B cell (primary cell): Measurements from ENCODE around the gene MIOX. TPM values are rescaled to one million over a fixed set of nuclear protein-coding genes. Genes with fewer than 3 reads are reported as not detected.

Experiments
- ATAC-seq: fragments of 200-7000 bp; cut with Tn5 transposase; one replicate; pipeline ENCODE4 v1.10.0; 2021; ENCODE audit warnings: low read depth, mild to moderate bottlenecking, moderate number of reproducible peaks, moderate library complexity
- CTCF ChIA-PET: fragments of 350-600 bp; sonication (Branson Sonifier 250); formaldehyde crosslinking; loops from one replicate; lab custom pipeline; 2021; ENCODE audit warnings: antibody characterized with exemption, inconsistent platforms; lab: Charles Lee
- POLR2A ChIA-PET: fragments of 350-600 bp; sonication (Branson Sonifier 250); formaldehyde crosslinking; loops from one replicate; lab custom pipeline; 2021; ENCODE audit warnings: antibody characterized with exemption; lab: Charles Lee
- DNase-seq: peaks from one replicate; pipeline ENCODE4 v3.0.0; 2013
- H2AFZ ChIP-seq: 2 replicates; pipeline ENCODE4 v1.6.1; 2012; ENCODE audit warnings: mild to moderate bottlenecking, low read depth, low read length; ENCODE audit not compliant: insufficient read depth, poor library complexity, severe bottlenecking
- H3K27ac ChIP-seq, 2 donors: 1 replicate in 1 of 2; 2 replicates in 1 of 2; pipeline ENCODE4 v1.5.1; 2012 to 2013; ENCODE audit warnings: low read length in 2 of 2, mild to moderate bottlenecking in 2 of 2, moderate library complexity in 1 of 2
- H3K27me3 ChIP-seq, 4 experiments: fragments of 200-600 bp in 1 of 4; sonication (generic) in 1 of 4; replicated peaks in 1 of 4; 1 replicate in 2 of 4; 2 replicates in 2 of 4; pipeline versions ENCODE4 v1.6.1 to v1.7.0; 2013 to 2016; ENCODE audit warnings: low read length in 3 of 4, mild to moderate bottlenecking in 2 of 4, mixed read lengths in 1 of 4, moderate library complexity in 1 of 4; ENCODE audit not compliant: insufficient read depth in 4 of 4, control insufficient read depth in 3 of 4; ENCODE audit errors: control extremely low read depth in 1 of 4
- H3K36me3 ChIP-seq, 2 experiments: replicated peaks in 1 of 2; 1 replicate in 1 of 2; 2 replicates in 1 of 2; pipeline versions ENCODE4 v1.6.1 to v1.7.1; 2013; ENCODE audit warnings: low read length in 1 of 2; ENCODE audit not compliant: insufficient read depth in 2 of 2, control insufficient read depth in 1 of 2; ENCODE audit errors: control extremely low read depth in 1 of 2, extremely low read depth in 1 of 2
- H3K4me1 ChIP-seq, 2 donors: fragments of 200-600 bp in 1 of 2; sonication (generic) in 1 of 2; 1 replicate in 1 of 2; 2 replicates in 1 of 2; pipeline versions ENCODE4 v1.5.1 to v1.6.1; 2013 to 2017; ENCODE audit warnings: low read length in 2 of 2; ENCODE audit not compliant: control insufficient read depth in 2 of 2, insufficient read depth in 2 of 2
- H3K4me2 ChIP-seq: replicated peaks from 2 replicates; pipeline ENCODE3; 2012; ENCODE audit warnings: mild to moderate bottlenecking, low read depth, low read length; ENCODE audit not compliant: poor library complexity, severe bottlenecking
- H3K4me3 ChIP-seq, 5 experiments: fragments of 200-600 bp in 1 of 5; sonication (generic) in 1 of 5; 1 replicate in 3 of 5; 2 replicates in 2 of 5; pipeline versions ENCODE4 v1.5.1 to v1.7.0; 2011 to 2016; ENCODE audit warnings: low read length in 4 of 5, mild to moderate bottlenecking in 4 of 5, low read depth in 2 of 5, control low read depth in 1 of 5, moderate library complexity in 1 of 5; ENCODE audit not compliant: insufficient read depth in 1 of 5; ENCODE audit errors: control extremely low read depth in 1 of 5, extremely low read depth in 1 of 5
- H3K79me2 ChIP-seq: fragments of 200-600 bp; sonication (generic); one replicate; pipeline ENCODE4 v1.6.0; 2016; ENCODE audit warnings: low read length; ENCODE audit not compliant: control insufficient read depth, insufficient read depth
- H3K9ac ChIP-seq: fragments of 200-600 bp; sonication (generic); 2 replicates; pipeline ENCODE4 v1.6.1; 2017; ENCODE audit warnings: mild to moderate bottlenecking, low read length, moderate library complexity
- H3K9me3 ChIP-seq, 3 donors: one replicate each; pipeline versions ENCODE4 v1.6.1 to v1.7.1; 2013; ENCODE audit warnings: low read length in 2 of 3; ENCODE audit not compliant: control insufficient read depth in 2 of 3, insufficient read depth in 1 of 3; ENCODE audit errors: control extremely low read depth in 1 of 3
- H4K20me1 ChIP-seq: 2 replicates; pipeline ENCODE4 v1.6.0; 2012; ENCODE audit warnings: mild to moderate bottlenecking, low read length; ENCODE audit not compliant: insufficient read depth, control insufficient read depth, poor library complexity, severe bottlenecking
- H3K27ac Mint-ChIP-seq: one replicate; pipeline ENCODE4 v1.8.0; 2021; ENCODE audit warnings: mixed read lengths
- H3K27me3 Mint-ChIP-seq: one replicate; pipeline ENCODE4 v1.8.0; 2021; ENCODE audit warnings: mixed read lengths
- H3K4me1 Mint-ChIP-seq: one replicate; pipeline ENCODE4 v1.8.0; 2021; ENCODE audit warnings: mixed read lengths
- H3K4me3 Mint-ChIP-seq: one replicate; pipeline ENCODE4 v1.8.0; 2021; ENCODE audit warnings: mixed read lengths
- H3K9me3 Mint-ChIP-seq: one replicate; pipeline ENCODE4 v1.8.0; 2022; ENCODE audit warnings: mixed read lengths; ENCODE audit not compliant: insufficient read depth
- EZH2 ChIP-seq: IDR thresholded peaks from 2 replicates; pipeline ENCODE4 v1.6.1; 2012; ENCODE audit warnings: borderline replicate concordance, low read depth, mild to moderate bottlenecking, moderate library complexity, low read length; ENCODE audit not compliant: insufficient read depth, poor library complexity, severe bottlenecking
- WGBS: methylation state at CpG from one replicate; pipeline ENCODE4 v1.1.5; 2013; ENCODE audit warnings: missing lambda C conversion rate; ENCODE audit not compliant: insufficient coverage; 5-methylcytosine and 5-hydroxymethylcytosine counted together
- intact Hi-C: fragments of 100-400 bp; cut with micrococcal nuclease; formaldehyde crosslinking; loops from one replicate; pipeline ENCODE4 v1.10.0; 2022
- polyA plus RNA-seq: library from polyadenylated mRNA; depleted of rRNA; stranded (reverse); fragments of >200 nt; gene quantifications from 2 replicates; pipeline ENCODE4 v1.2.3, GENCODE V29; 2012
- total RNA-seq, 2 donors: library from RNA; stranded (reverse); fragments of 120-200 nt in 1 of 2; gene quantifications; 1 replicate in 1 of 2; 2 replicates in 1 of 2; pipeline versions ENCODE4 v1.2.3 to v1.2.4, GENCODE V29; 2013 to 2022
- TF ChIP-seq, protein P1 (sequence below): fragments of 200-600 bp; IDR thresholded peaks from one replicate; pipeline ENCODE4 v1.8.0; 2022; ENCODE audit warnings: antibody characterized with exemption, mild to moderate bottlenecking

Gene MIOX
- total and polyA plus RNA-seq, 2 donors (not counting 1 experiment from before 2014, with no cell fraction given): 0.88 TPM; not detected in 1

DNA sequence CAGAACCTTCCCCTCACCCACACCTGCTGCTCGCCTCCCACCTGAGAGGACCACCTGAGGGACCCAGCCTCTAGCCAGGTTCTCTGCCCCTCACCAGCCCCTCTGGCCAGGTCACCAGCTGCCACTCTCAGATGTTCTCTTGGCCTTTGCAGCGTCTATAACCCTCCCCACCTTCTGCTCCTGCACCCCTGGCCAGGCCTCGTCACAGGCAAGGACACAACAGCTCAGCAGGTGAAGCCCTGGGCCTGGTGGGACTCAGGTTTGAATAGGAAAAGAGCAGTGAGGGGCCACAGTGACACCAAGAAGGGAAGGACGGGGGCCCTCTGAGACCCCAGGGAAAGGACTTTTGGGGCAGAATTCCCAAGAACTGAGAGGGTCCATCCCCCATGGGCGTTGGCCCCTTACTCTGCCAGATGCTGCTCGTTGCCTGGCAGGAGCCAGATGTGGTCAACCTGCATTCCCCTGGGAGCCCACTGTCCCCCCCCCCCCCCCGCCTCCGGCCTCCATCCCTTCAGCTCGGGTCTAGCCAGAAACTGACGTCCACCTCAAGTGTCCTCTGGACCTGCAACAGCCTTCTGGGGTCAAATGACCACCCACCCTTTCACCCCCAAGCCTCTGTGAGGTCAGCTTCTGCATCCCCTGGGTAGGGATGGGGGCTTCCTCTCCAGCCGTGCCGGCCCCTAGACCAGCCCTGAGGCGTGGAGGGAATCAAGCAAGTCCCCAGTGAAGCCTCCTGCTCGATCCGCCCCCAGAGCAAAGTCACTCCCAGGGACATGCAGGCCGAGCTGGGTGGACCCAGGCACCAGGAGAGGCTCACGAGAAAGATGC, 40.6 kb upstream of the MIOX start:
- ChIA-PET CTCF (interaction anchor here (0.8 to 1.7 kb wide), 3 partner anchors 24 to 52 kb away, joined by 3 to 9 read pairs (median 4); no protein-coding TSS in a partner anchor), POLR2A (no interaction called here)
- TF ChIP-seq EZH2: no peak
- TF ChIP-seq, protein P1, sequence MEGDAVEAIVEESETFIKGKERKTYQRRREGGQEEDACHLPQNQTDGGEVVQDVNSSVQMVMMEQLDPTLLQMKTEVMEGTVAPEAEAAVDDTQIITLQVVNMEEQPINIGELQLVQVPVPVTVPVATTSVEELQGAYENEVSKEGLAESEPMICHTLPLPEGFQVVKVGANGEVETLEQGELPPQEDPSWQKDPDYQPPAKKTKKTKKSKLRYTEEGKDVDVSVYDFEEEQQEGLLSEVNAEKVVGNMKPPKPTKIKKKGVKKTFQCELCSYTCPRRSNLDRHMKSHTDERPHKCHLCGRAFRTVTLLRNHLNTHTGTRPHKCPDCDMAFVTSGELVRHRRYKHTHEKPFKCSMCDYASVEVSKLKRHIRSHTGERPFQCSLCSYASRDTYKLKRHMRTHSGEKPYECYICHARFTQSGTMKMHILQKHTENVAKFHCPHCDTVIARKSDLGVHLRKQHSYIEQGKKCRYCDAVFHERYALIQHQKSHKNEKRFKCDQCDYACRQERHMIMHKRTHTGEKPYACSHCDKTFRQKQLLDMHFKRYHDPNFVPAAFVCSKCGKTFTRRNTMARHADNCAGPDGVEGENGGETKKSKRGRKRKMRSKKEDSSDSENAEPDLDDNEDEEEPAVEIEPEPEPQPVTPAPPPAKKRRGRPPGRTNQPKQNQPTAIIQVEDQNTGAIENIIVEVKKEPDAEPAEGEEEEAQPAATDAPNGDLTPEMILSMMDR: no peak
- Histone ChIP-seq H3K79me2 (no peaks in the 10 kb centered on the region), H3K27me3 (no peaks in the 10 kb centered on the region), H3K4me3 (no peak overlapping the region), H3K9me3 (no peaks in the 10 kb centered on the region), H4K20me1 (peaks cover 43% of the 10 kb centered on the region), H3K4me2 (peak overlapping the region; percentile 33), H3K36me3 (peaks cover 0 to 46% of the 10 kb centered on the region in 2 experiments), H3K4me1 (peaks cover 13 to 24% of the 10 kb centered on the region in 2 donors), H3K9ac (no peak overlapping the region), H2AFZ (no peak overlapping the region), H3K27ac (peak overlapping the region in 1 of 2 donors; percentile 68)
- H3K27ac Mint-ChIP-seq: peak overlapping the region; percentile 75
- peaks cover 24% of the 10 kb centered on the region for H3K4me1 Mint-ChIP-seq
- ATAC-seq (no peak), DNase-seq (no peak)
- intact Hi-C loops: loop anchor here (2.0 kb wide), 1 partner anchor 23 kb away; no protein-coding TSS in a partner anchor
- H3K9me3 Mint-ChIP-seq: no peaks in the 10 kb centered on the region
- no peaks in the 10 kb centered on the region for H3K27me3 Mint-ChIP-seq
- H3K4me3 Mint-ChIP-seq: no peak overlapping the region
- WGBS: 86% methylated on average over 11 of the region's 17 CpGs
